Liver (tissue), 9 donors: Measurements from ENCODE around the gene CREM. TPM values are rescaled to one million over a fixed set of nuclear protein-coding genes. Genes with fewer than 3 reads are reported as not detected.

Experiments
- DNase-seq: peaks from one replicate; pipeline ENCODE4 v3.0.0-alpha.2; 2017; ENCODE audit warnings: low spot score
- H3K27ac ChIP-seq, 2 donors: one replicate each; pipeline ENCODE4 v1.7.0; 2013; ENCODE audit warnings: inconsistent platforms in 2 of 2, low read length in 2 of 2, control low read depth in 1 of 2, low read depth in 1 of 2, mild to moderate bottlenecking in 1 of 2
- H3K27me3 ChIP-seq, 4 donors: one replicate each; pipeline versions ENCODE4 v1.6.1 to v1.7.0; 2013; ENCODE audit warnings: low read length in 3 of 4, inconsistent platforms in 1 of 4, mild to moderate bottlenecking in 1 of 4, moderate library complexity in 1 of 4; ENCODE audit not compliant: control insufficient read depth in 4 of 4, insufficient read depth in 4 of 4
- H3K36me3 ChIP-seq, 4 donors: one replicate each; pipeline versions ENCODE4 v1.6.1 to v1.7.0; 2013; ENCODE audit warnings: low read length in 3 of 4, mild to moderate bottlenecking in 3 of 4, low read depth in 1 of 4, moderate library complexity in 1 of 4; ENCODE audit not compliant: control insufficient read depth in 4 of 4, insufficient read depth in 3 of 4
- H3K4me1 ChIP-seq, 4 donors: one replicate each; pipeline versions ENCODE4 v1.6.1 to v1.7.0; 2013; ENCODE audit warnings: low read length in 3 of 4, mild to moderate bottlenecking in 3 of 4, moderate library complexity in 1 of 4; ENCODE audit not compliant: control insufficient read depth in 4 of 4, insufficient read depth in 4 of 4
- H3K4me3 ChIP-seq, 3 donors: one replicate each; pipeline versions ENCODE4 v1.6.1 to v1.7.0; 2013; ENCODE audit warnings: low read length in 3 of 3, control low read depth in 1 of 3, low read depth in 1 of 3, mild to moderate bottlenecking in 1 of 3
- H3K9ac ChIP-seq, 2 donors: one replicate each; pipeline ENCODE4 v1.7.0; 2013; ENCODE audit warnings: low read length in 2 of 2, mild to moderate bottlenecking in 2 of 2, moderate library complexity in 2 of 2, control low read depth in 1 of 2, low read depth in 1 of 2
- H3K9me3 ChIP-seq, 4 donors: one replicate each; pipeline versions ENCODE4 v1.6.1 to v1.7.0; 2013; ENCODE audit warnings: low read length in 3 of 4; ENCODE audit not compliant: control insufficient read depth in 4 of 4
- CTCF ChIP-seq: fragments of 150-350 bp; IDR thresholded peaks from 2 replicates; pipeline ENCODE4 v1.5.1; 2017; ENCODE audit warnings: improper control_type of control experiment, low read depth, low read length; ENCODE audit not compliant: missing input control
- EGR1 ChIP-seq, 2 donors: IDR thresholded peaks; 2 replicates each; pipeline ENCODE4 v1.6.1; 2016 to 2018; ENCODE audit warnings: antibody characterized with exemption in 2 of 2, low read depth in 2 of 2
- FOXA1 ChIP-seq: IDR thresholded peaks from 2 replicates; pipeline ENCODE4 v1.6.1; 2016; ENCODE audit warnings: antibody characterized with exemption
- FOXA2 ChIP-seq: IDR thresholded peaks from 2 replicates; pipeline ENCODE4 v1.6.1; 2016; ENCODE audit warnings: antibody characterized with exemption
- GABPA ChIP-seq, 2 donors: IDR thresholded peaks in 1 of 2; conservative IDR thresholded peaks in 1 of 2; 2 replicates each; pipeline ENCODE4 v1.6.1; 2016; ENCODE audit warnings: antibody characterized with exemption in 2 of 2, mild to moderate bottlenecking in 1 of 2, moderate library complexity in 1 of 2
- HNF4A ChIP-seq, 2 donors: conservative IDR thresholded peaks; 2 replicates each; pipeline ENCODE4 v1.6.1; 2016; ENCODE audit warnings: antibody characterized with exemption in 2 of 2, mild to moderate bottlenecking in 2 of 2
- HNF4G ChIP-seq: IDR thresholded peaks from 2 replicates; pipeline ENCODE4 v1.6.1; 2016; ENCODE audit warnings: antibody characterized with exemption
- JUND ChIP-seq, 2 donors: IDR thresholded peaks; 2 replicates each; pipeline ENCODE4 v1.6.1; 2016; ENCODE audit warnings: antibody characterized with exemption in 2 of 2
- NR2F2 ChIP-seq: IDR thresholded peaks from 2 replicates; pipeline ENCODE4 v1.6.1; 2016; ENCODE audit warnings: antibody characterized with exemption
- RAD21 ChIP-seq, 2 donors: IDR thresholded peaks; 2 replicates each; pipeline ENCODE4 v1.6.1; 2016; ENCODE audit warnings: antibody characterized with exemption in 2 of 2, mild to moderate bottlenecking in 2 of 2
- REST ChIP-seq: IDR thresholded peaks from 2 replicates; pipeline ENCODE4 v1.6.1; 2016; ENCODE audit warnings: antibody characterized with exemption, mild to moderate bottlenecking
- RXRA ChIP-seq, 2 donors: IDR thresholded peaks; 2 replicates each; pipeline ENCODE4 v1.6.1; 2017 to 2018; ENCODE audit warnings: antibody characterized with exemption in 2 of 2, mild to moderate bottlenecking in 1 of 2
- SP1 ChIP-seq: IDR thresholded peaks from 2 replicates; pipeline ENCODE4 v1.6.1; 2018; ENCODE audit warnings: antibody characterized with exemption, mild to moderate bottlenecking
- TAF1 ChIP-seq: conservative IDR thresholded peaks from 2 replicates; pipeline ENCODE4 v1.6.1; 2016; ENCODE audit warnings: antibody characterized with exemption, mild to moderate bottlenecking
- YY1 ChIP-seq: IDR thresholded peaks from 2 replicates; pipeline ENCODE4 v1.6.1; 2016; ENCODE audit warnings: antibody characterized with exemption, mild to moderate bottlenecking
- ZBTB33 ChIP-seq: IDR thresholded peaks from 2 replicates; pipeline ENCODE4 v1.6.1; 2016; ENCODE audit warnings: antibody characterized with exemption
- WGBS: extraction: QIAGEN DNeasy Blood & Tissue Kit; methylation state at CpG from one replicate; pipeline ENCODE4 v1.1.7; 2013; 5-methylcytosine and 5-hydroxymethylcytosine counted together
- polyA plus RNA-seq, 2 donors: library from polyadenylated mRNA; stranded (reverse) in 1 of 2; unstranded in 1 of 2; fragments of 200-250 nt in 1 of 2; fragments of >200 nt in 1 of 2; fragmentation: Nextera tagmentation in 1 of 2; extraction: Ambion mirVana in 1 of 2; gene quantifications; one replicate each; pipeline versions ENCODE4 v1.2.1 to v1.2.3, GENCODE V29; 2013 to 2015
- total RNA-seq, 2 donors: library from RNA; depleted of rRNA; stranded (reverse); fragments of >200 nt; gene quantifications; one replicate each; pipeline ENCODE4 v1.2.3, GENCODE V29; 2014
- TF ChIP-seq, protein P1 (sequence below): IDR thresholded peaks from 2 replicates; pipeline ENCODE4 v1.6.1; 2016; ENCODE audit warnings: antibody characterized with exemption
- TF ChIP-seq, protein P2 (sequence below): IDR thresholded peaks from 2 replicates; pipeline ENCODE4 v1.6.1; 2016; ENCODE audit warnings: antibody characterized with exemption
- donor health status: healthy.
- donor health status: healthy.
- donor health status: healthy.
- donor health status: healthy.
- donor health status: healthy.

The CREM gene
- total and polyA plus RNA-seq, 4 donors: 14.8 to 25.5 (median 22.2) TPM

DNA sequence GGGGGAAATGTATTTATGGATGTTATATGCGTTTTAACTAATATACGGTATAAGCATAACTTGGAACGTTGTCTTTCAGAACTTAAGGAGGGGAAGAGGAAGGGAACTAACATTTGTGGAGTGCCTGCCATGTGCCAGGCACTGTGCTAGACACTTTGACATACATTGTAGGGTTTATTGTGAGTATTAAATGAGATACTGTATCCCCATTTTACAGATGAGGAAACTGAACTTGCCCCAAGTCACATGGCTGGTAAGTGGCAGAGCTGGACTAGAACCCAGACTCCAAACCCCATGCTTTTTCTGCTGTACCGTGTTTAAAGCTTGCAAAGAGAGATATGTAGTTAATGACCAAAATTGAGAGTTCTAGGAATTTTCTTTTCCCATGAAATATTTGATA is 74.6 kb downstream of the CREM start:
- WGBS: 96% methylated on average over 4 of the region's 4 CpGs
- TF ChIP-seq, protein P1, sequence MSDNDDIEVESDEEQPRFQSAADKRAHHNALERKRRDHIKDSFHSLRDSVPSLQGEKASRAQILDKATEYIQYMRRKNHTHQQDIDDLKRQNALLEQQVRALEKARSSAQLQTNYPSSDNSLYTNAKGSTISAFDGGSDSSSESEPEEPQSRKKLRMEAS: no peak
- no peak for TF ChIP-seq FOXA2
- TF ChIP-seq YY1: no peak
- TF ChIP-seq HNF4G: no peak
- TF ChIP-seq ZBTB33: no peak
- TF ChIP-seq JUND (IDR thresholded peaks at IDR 0.05): no peak
- TF ChIP-seq, protein P2, sequence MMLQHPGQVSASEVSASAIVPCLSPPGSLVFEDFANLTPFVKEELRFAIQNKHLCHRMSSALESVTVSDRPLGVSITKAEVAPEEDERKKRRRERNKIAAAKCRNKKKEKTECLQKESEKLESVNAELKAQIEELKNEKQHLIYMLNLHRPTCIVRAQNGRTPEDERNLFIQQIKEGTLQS: no peak
- no peak for TF ChIP-seq TAF1
- TF ChIP-seq RXRA (IDR thresholded peaks at IDR 0.05): no peak
- no peak for TF ChIP-seq FOXA1
- no peak for TF ChIP-seq HNF4A (conservative IDR thresholded peaks at IDR 0.05)
- TF ChIP-seq SP1: no peak
- TF ChIP-seq GABPA (IDR thresholded peaks at IDR 0.05 in 1 of 2, conservative IDR thresholded peaks at IDR 0.05 in 1 of 2): no peak
- TF ChIP-seq RAD21 (IDR thresholded peaks at IDR 0.05): no peak
- no peak for TF ChIP-seq REST
- no peak for TF ChIP-seq CTCF
- no peak for TF ChIP-seq EGR1 (IDR thresholded peaks at IDR 0.05; ENCODE audit: low read depth in 2 of 2)
- no peak for TF ChIP-seq NR2F2
- Histone ChIP-seq H3K9me3 (no peaks in the 10 kb centered on the region), H3K4me1 (peaks cover 0 to 8% (median 2%) of the 10 kb centered on the region in 4 donors), H3K27ac (peak overlapping the region in 1 of 2 donors; percentile 66), H3K27me3 (no peaks in the 10 kb centered on the region), H3K36me3 (no peaks in the 10 kb centered on the region), H3K9ac (no peak overlapping the region), H3K4me3 (no peak overlapping the region)
- DNase-seq: no peak
